GM12878 (cell line): ENCODE measurements around the gene C5. TPM values are rescaled to one million over a fixed set of nuclear protein-coding genes. Genes with fewer than 3 reads are reported as not detected.
"Not testable (repeated sequence)": the region's sequence is repeated elsewhere in the genome, so short reads cannot be mapped to it uniquely, and the experiment has no call there.

Experiments used
- ATAC-seq: fragments of 200-7000 bp; cut with Tn5 transposase; 3 replicates; pipeline ENCODE4 v1.9.1; 2020; ENCODE audit warnings: mild to moderate bottlenecking, moderate library complexity
- BruUV-seq: library from RNA; stranded (reverse); fragments of 400-500 nt; replicated peaks from 2 replicates; lab custom pipeline; 2021; lab: Mats Ljungman, UMichigan
- CTCF ChIA-PET: fragments of 300-600 bp; sonication (Branson Sonifier 250); formaldehyde crosslinking; extraction: SDS; loops from one replicate; lab custom pipeline; 2021; ENCODE audit warnings: inconsistent platforms; lab: Yijun Ruan, JAX
- POLR2A ChIA-PET: fragments of 350-600 bp; formaldehyde crosslinking; extraction: SDS; loops from one replicate; lab custom pipeline; 2021; ENCODE audit warnings: inconsistent platforms; lab: Charles Lee
- RAD21 ChIA-PET: fragments of 300-600 bp; sonication (Branson Sonifier 250); formaldehyde crosslinking; loops from one replicate; lab custom pipeline; 2023; ENCODE audit warnings: antibody characterized with exemption; ENCODE audit not compliant: unreplicated experiment; lab: Charles Lee
- SMC1A ChIA-PET: fragments of 300-600 bp; sonication (Branson Sonifier 250); formaldehyde crosslinking; loops from one replicate; lab custom pipeline; 2023; ENCODE audit not compliant: unreplicated experiment, uncharacterized antibody; lab: Charles Lee
- DNase-seq: peaks from one replicate; pipeline ENCODE4 v3.0.0-alpha.2; 2011; ENCODE audit warnings: low read depth, low spot score
- FAIRE-seq: peaks from 3 replicates; lab custom pipeline; 2011; peaks lifted over from hg19 to GRCh38; lab: Jason Lieb, UNC
- H2AFZ ChIP-seq: 2 replicates; pipeline ENCODE4 v1.6.0; 2011; ENCODE audit warnings: low read depth, low read length, control low read depth; ENCODE audit not compliant: control insufficient read depth
- H3K27ac ChIP-seq: 2 replicates; pipeline ENCODE4 v1.5.1; 2011; ENCODE audit warnings: control low read depth; ENCODE audit not compliant: control insufficient read depth, insufficient read depth
- H3K27me3 ChIP-seq, 2 experiments: replicated peaks in 1 of 2; 2 replicates each; pipeline versions ENCODE4 v1.6.0 to v1.6.1; 2011; ENCODE audit warnings: low read length in 1 of 2; ENCODE audit not compliant: control insufficient read depth in 2 of 2, insufficient read depth in 2 of 2
- H3K36me3 ChIP-seq, 2 experiments: 2 replicates each; pipeline ENCODE4 v1.5.1; 2011; ENCODE audit warnings: low read length in 1 of 2; ENCODE audit not compliant: control insufficient read depth in 2 of 2, insufficient read depth in 2 of 2
- H3K4me1 ChIP-seq: 2 replicates; pipeline ENCODE4 v1.6.1; 2011; ENCODE audit warnings: mild to moderate bottlenecking, low read length, moderate library complexity, mixed read lengths; ENCODE audit not compliant: control insufficient read depth, insufficient read depth
- H3K4me2 ChIP-seq: 2 replicates; pipeline ENCODE4 v1.6.0; 2011; ENCODE audit warnings: control low read depth; ENCODE audit not compliant: control insufficient read depth, insufficient read depth
- H3K4me3 ChIP-seq: fragments of 200-600 bp; sonication (generic); 2 replicates; pipeline ENCODE4 v1.5.1; 2016
- H3K79me2 ChIP-seq: 2 replicates; pipeline ENCODE4 v1.6.0; 2011; ENCODE audit warnings: low read length; ENCODE audit not compliant: control insufficient read depth, insufficient read depth
- H3K9ac ChIP-seq: 2 replicates; pipeline ENCODE4 v1.8.0; 2011; ENCODE audit warnings: low read length, control low read depth, mixed read lengths; ENCODE audit not compliant: control insufficient read depth, insufficient read depth
- H3K9me3 ChIP-seq: replicated peaks from 3 replicates; pipeline ENCODE4 v1.5.1; 2011; ENCODE audit warnings: mild to moderate bottlenecking, low read length; ENCODE audit not compliant: control insufficient read depth, insufficient read depth
- H4K20me1 ChIP-seq: 2 replicates; pipeline ENCODE4 v1.6.0; 2011; ENCODE audit not compliant: control insufficient read depth, insufficient read depth
- ATF7 ChIP-seq: fragments of 450-650 bp; IDR thresholded peaks from 2 replicates; pipeline ENCODE4 v1.6.1; 2016; ENCODE audit warnings: low read depth, mild to moderate bottlenecking
- HDAC2 ChIP-seq: fragments of 200-600 bp; sonication (generic); IDR thresholded peaks from 2 replicates; pipeline ENCODE4 v1.6.1; 2017
- WGBS: methylation state at CpG from one replicate; pipeline ENCODE4 v1.1.6; 2016; ENCODE audit warnings: low lambda C conversion rate; ENCODE audit not compliant: insufficient replicate concordance, insufficient coverage; ENCODE audit errors: missing lambda C conversion rate; 5-methylcytosine and 5-hydroxymethylcytosine counted together
- in situ Hi-C: fragments of 300-500 bp; cut with MboI; formaldehyde crosslinking; loops from 9 replicates; pipeline ENCODE4 v1.14.3; 2018; ENCODE audit warnings: mixed read lengths
- intact Hi-C: fragments of 100-400 bp; cut with micrococcal nuclease; formaldehyde crosslinking; loops from one replicate; pipeline ENCODE4 v1.14.2; 2022; ENCODE audit not compliant: unreplicated experiment
- polyA plus RNA-seq, 11 experiments: library from polyadenylated mRNA; depleted of rRNA in 4 of 11; unstranded in 6 of 11; stranded (reverse) in 5 of 11; fragments of >200 nt; fragmentation: Nextera tagmentation in 4 of 11; fragmentation: Illumina TruSeq in 1 of 11; extraction: Ambion mirVana in 4 of 11; extraction: Trizol in 1 of 11; gene quantifications; 1 replicate in 1 of 11; 2 replicates in 10 of 11; pipeline versions ENCODE4 v1.2.1 to v1.2.3, GENCODE V29; 2011 to 2016; ENCODE audit warnings: inconsistent platforms in 2 of 11, missing spikeins in 2 of 11, low read depth in 1 of 11
- total RNA-seq, 4 experiments: library from RNA; depleted of rRNA in 3 of 4; stranded (reverse); fragments of >200 nt in 3 of 4; fragmentation: Illumina TruSeq in 1 of 4; extraction: Trizol in 1 of 4; gene quantifications; 2 replicates each; pipeline versions ENCODE4 v1.2.1 to v1.2.3, GENCODE V29; 2013 to 2021

Gene C5
- total and polyA plus RNA-seq, 10 of the 15 experiments (the other 5 are each of a cell fraction or from before 2014, with no cell fraction given): 0.39 to 2.2 (median 1.2) TPM

GRCh38 chr9:120971938-120972337 lies 78.1 kb downstream of the C5 start:
- CTCF ChIA-PET: interaction anchor here (1.0 to 1.3 kb wide), 3 partner anchors 10 to 88 kb away, joined by 3 to 4 read pairs (median 4); no protein-coding TSS in a partner anchor
- no peaks in the 10 kb centered on the region for H3K79me2 ChIP-seq
- H3K4me3 ChIP-seq: no peak overlapping the region
- RAD21 ChIA-PET: interaction anchor here (0.6 kb wide), 1 partner anchor 9 kb away, joined by 3 read pairs; no protein-coding TSS in a partner anchor
- H3K4me1 ChIP-seq: no peaks in the 10 kb centered on the region
- H3K36me3 ChIP-seq: no peaks in the 10 kb centered on the region
- no peak overlapping the region for H2AFZ ChIP-seq
- H3K9me3 ChIP-seq: no peaks in the 10 kb centered on the region
- FAIRE-seq (no peak), DNase-seq (no peak), ATAC-seq (peak; percentile 53)
- no peaks in the 10 kb centered on the region for H3K27me3 ChIP-seq
- SMC1A ChIA-PET: interaction anchor here (0.9 to 1.1 kb wide), 2 partner anchors 12 to 27 kb away, joined by 3 to 6 read pairs; no protein-coding TSS in a partner anchor
- POLR2A ChIA-PET: no interaction called here
- H3K4me2 ChIP-seq: no peak overlapping the region
- BruUV-seq: no TSS peak
- no peaks in the 10 kb centered on the region for H4K20me1 ChIP-seq
- in situ Hi-C loops: no loop called here
- intact Hi-C loops: no loop called here
- H3K27ac ChIP-seq: no peak overlapping the region
- no peak overlapping the region for H3K9ac ChIP-seq
- TF ChIP-seq ATF7: peak; percentile 28; the same call in 1 of the 2 replicates
- TF ChIP-seq HDAC2: no peak

DNA sequence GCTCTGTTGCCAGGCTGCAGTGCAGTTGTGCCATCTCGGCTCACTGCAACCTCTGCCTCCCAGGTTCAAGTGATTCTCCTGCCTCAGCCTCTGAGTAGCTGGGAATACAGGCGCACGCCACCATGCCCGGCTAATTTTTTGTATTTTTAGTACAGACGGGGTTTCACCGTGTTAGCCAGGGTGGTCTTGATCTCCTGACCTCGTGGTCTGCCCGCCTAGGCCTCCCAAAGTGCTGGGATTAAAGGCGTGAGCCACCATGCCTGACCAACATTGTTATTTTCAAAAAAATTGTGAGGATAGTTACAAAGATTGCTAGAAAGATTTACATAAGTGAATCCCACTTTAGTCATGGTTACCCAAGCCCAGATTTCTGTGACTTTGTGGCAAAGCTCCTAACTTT lies 78.6 kb downstream of the C5 start:
- H3K4me3 ChIP-seq, H3K36me3 ChIP-seq, H4K20me1 ChIP-seq, H3K9ac ChIP-seq, FAIRE-seq, DNase-seq, H3K4me1 ChIP-seq, H3K9me3 ChIP-seq, H3K27me3 ChIP-seq, POLR2A ChIA-PET, in situ Hi-C loops, RAD21 ChIA-PET, H3K27ac ChIP-seq, intact Hi-C loops, H3K4me2 ChIP-seq, ATAC-seq, BruUV-seq, H3K79me2 ChIP-seq, H2AFZ ChIP-seq: not testable (repeated sequence)
- ChIA-PET SMC1A (interaction anchor here (0.9 to 1.1 kb wide), 2 partner anchors 11 to 27 kb away, joined by 3 to 6 read pairs; no protein-coding TSS in a partner anchor), CTCF (interaction anchor here (1.0 to 1.3 kb wide), 3 partner anchors 10 to 89 kb away, joined by 3 to 4 read pairs (median 4); no protein-coding TSS in a partner anchor)
- 76% methylated on average over 9 of the region's 9 CpGs for WGBS
